Stimulated activated naive CD8-positive, alpha-beta T cell treated with anti-CD3 and anti-CD28 coated beads, Interleukin-15, Interleukin-2, amounts not matched to agents 100 U/mL and 50 U/mL, for 24 hours (primary cell): ENCODE data around the gene NELL1.

Experiments used
- ATAC-seq: fragments of 150-1000 bp; cut with Tn5 transposase; one replicate; pipeline ENCODE4 v1.10.0; 2021
- DNase-seq: peaks from one replicate; pipeline ENCODE4 v3.0.0; 2021

The NELL1 gene

DNA sequence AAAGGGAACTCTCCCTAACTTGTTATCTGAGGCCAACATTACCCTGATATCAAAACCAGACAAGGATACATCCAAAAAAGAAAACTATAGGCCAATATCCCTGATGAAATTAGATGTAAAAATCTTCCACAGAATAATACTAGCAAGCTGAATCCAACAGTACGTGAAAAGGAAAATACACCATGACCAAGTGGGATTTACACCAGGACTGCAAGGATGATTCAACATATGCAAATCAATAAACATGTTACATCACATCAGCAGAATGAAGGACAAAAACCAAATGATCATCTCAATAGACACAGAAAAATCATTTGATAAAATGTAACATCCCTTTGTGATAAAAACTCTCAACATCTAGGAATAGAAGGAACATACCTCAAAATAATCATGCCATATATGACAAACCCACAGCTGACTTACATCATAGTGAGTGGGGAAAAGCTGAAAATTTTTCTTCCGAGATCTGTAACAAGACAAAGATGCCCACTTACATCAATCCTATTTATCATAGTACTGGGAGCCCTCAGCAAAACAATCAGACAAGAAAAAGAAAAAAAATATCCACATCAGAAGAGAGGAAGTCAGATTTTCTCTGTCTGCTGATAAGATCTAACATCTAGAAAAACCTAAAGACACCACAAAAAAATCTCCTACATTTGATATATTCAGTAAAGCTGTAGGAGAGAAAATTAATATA lies 820.2 kb downstream of the NELL1 start:
- DNase-seq (no peak), ATAC-seq (no peak)

DNA sequence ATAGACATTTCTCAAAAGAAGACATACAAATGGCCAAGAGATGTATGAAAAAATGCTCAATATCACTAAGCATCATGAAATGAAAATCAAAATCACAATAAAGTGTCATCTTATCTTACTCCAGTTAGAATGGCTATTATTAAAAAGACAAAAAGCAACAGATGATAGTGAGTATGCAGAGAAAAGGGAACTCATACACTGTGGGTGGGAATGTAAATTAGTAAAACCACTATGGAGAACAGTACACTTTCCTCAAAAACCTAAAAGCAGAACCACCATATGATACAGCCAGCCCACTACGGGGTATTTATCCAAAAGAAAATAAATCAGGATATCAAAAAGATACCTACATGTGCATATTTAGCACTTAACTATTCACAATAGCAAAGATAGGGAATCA lies 823.5 kb downstream of the NELL1 start:
- DNase-seq (no peak), ATAC-seq (no peak)

DNA sequence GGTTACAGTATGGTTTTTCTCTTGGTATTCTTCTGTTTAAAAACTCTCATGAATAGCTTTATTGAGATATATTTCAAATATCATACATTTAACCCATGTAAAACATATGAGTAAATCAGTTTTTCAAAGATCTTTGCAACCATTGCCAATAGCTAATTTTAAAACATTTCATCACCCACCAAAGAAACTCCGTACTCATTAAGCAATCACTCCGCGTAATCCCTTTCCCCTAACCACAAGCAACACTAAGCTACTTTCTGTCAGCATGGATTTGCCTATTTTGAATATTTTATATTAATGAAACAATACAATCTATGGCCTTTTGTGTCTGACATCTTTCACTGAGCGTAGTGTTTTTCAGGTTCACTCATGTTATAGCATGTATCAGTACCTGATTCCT lies 825.6 kb downstream of the NELL1 start:
- DNase-seq: no peak

DNA sequence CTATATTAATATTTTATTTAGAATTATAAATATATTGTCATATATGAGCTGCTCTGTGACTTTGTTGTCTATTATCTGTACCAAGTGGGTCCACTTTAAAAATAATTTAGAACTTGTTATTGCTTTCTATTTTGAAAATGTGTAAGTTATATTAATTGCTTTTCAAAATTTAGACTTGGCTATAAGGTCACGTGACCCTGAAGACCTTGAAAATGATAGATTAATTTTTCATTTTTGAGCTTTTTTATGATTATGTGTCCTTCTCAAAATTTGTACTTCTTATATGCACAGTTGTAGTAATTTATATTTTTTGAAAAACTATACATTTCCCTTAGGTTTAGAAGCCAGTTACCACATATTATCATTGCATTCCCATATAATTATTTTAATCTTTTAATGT lies 826.5 kb downstream of the NELL1 start:
- ATAC-seq (no peak), DNase-seq (no peak)

More for the DNA sequence above, 825.6 kb downstream of the NELL1 start:
- ATAC-seq: no peak

DNA sequence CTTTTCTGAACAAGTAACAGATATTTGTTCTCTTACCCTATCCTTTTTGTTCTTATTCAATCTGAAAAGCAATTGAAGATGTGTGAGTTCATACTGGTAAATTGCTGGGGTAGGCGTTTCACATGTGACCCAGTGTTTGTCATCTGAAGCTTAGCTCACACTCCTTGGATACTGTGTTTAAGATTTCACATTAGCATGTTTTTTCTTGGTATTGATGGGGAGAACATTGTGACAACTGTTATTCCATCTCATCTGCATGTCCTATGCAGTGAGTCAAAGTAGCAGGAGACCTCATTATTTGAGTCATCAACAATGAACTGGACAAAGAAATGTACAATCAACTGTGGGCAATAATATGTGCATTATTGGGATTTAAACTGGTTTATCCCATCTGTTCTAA lies 831.9 kb downstream of the NELL1 start:
- no peak for DNase-seq
- no peak for ATAC-seq

DNA sequence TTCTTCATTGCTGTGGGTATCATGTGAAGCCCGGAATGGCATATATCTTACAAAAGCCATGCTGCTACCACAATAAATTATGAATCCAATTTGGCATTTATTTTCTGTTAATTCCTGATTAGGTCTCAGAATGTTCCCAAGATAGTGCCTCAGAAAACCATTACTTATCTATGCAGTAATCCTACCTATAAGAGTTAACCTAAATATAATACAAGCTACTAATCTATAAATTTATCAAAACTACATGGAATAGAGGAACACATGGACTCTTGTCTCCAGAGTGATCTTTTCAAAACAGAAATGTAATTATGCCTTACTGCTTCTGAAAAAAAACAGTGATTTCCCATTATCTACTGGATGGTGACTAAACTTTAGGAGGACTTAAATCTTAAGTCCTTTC lies 835.7 kb downstream of the NELL1 start:
- DNase-seq (no peak), ATAC-seq (no peak)

DNA sequence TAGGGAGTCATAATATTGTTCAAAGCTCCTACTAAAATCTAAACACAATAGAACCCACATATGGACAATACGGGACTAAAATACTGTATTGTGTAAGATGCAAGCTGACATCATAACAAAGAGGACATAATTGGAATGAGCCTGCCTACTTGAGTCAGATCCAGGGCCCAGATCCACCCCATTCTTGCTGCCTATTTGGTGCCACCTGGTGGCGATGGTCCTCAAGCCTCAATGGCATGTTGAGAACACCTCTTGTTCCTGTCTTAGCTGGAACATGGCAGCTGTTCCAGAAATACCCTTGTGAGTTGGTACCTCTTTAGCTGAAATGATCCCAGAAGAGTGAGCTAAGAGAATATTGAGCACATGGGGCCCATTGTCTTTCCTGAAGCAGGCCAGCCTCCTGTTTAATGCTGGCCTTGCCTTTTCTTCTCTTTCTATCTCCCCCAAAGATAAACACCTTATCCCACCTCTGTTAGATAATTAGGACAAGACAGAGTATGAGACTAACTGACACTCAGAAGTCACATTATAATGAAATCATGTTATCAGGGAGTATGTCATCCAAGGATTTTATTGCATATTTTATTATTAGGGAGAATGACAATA lies 842.6 kb downstream of the NELL1 start:
- ATAC-seq (peak; percentile 40), DNase-seq (peak; percentile 39)

DNA sequence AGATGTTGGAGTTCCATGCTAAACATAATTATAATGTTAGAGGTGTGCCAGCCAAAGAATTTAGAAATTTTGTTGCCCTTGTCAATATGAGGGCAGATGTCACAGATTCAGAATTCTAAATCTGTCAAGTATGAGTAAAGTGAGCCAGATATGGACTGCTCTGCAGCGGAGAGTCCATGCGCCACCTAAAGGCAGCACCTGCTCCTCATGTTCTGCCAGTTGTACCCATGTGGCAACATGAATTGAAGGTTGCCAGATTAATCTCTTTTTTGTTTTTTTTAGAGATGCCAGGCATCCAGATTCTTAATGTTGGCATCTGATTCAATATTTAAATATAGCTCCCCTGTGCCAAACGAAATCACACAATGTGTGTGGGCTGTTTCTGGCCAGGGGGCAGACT lies 844.9 kb downstream of the NELL1 start:
- DNase-seq (no peak), ATAC-seq (no peak)

DNA sequence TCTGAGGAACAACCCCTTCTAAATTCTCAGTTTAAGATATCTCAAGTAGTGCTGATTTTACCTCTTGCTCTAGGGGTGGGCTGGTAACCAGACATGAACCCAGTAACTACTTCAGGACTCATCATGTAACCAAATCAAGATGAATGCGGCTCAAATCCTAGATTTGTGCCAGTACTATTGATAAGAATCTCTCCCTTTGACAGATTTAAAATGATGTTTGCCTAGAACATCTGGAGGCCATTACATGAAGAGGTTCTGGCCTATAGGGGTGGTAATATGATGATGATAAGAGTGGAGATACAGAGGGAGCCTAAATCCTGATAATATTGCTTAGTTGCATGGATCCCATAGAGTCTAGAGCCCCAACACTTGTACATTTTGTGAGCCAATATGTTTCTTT lies 850.9 kb downstream of the NELL1 start:
- DNase-seq (no peak), ATAC-seq (no peak)

DNA sequence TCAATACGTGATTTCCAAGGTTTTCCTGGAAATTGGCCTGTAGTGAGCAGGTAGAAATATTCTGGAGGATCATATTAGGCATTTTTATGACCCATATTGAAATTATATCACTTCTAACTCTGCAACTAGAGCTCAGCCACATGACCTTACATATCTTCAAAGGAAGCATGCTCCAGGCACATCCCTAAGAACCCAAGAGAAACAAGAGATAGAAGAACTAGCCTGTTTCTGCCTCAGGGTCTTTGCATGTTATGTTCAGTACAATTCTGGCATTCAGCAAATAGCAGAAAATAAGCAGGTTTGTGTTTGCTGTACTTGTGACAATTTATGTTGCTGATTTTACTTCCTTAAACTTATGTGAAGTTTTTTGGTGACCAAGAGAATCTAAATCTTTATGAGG lies 859.8 kb downstream of the NELL1 start:
- no peak for ATAC-seq

DNA sequence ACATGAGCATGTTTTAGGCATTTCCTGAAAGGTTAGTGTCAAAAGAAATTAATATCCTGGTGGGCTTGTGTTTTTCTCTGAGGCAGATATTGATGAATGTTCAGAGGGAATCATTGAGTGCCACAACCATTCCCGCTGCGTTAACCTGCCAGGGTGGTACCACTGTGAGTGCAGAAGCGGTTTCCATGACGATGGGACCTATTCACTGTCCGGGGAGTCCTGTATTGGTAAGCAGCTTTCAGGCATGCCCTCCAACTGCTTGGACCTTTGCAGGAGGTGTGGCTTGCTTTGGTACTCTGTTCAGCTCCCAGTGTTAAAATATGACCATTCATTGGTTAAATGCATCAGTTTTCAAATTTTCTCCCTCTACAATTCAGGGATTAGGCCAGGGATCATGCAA lies 864.9 kb downstream of the NELL1 start:
- ATAC-seq (no peak), DNase-seq (no peak)

More for the DNA sequence above, 859.8 kb downstream of the NELL1 start:
- no peak for DNase-seq

DNA sequence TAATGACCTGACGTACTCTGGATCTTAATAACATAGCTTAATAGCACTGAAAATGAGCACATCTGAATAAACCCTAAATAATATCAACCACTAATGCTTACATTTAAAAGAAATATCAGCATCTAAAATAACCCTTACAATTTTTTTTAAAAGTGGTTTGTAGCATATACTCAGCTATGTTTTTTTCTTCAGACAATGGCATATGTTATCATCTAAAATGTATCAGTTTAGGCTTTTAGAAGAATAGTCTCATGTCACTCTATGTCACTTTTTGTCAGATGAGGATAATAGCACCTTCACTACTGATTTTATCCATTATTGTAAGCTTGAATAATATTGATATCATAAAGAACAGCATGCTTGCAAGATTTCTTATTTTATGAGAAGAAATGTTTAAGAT lies 868.6 kb downstream of the NELL1 start:
- DNase-seq: no peak
- no peak for ATAC-seq

DNA sequence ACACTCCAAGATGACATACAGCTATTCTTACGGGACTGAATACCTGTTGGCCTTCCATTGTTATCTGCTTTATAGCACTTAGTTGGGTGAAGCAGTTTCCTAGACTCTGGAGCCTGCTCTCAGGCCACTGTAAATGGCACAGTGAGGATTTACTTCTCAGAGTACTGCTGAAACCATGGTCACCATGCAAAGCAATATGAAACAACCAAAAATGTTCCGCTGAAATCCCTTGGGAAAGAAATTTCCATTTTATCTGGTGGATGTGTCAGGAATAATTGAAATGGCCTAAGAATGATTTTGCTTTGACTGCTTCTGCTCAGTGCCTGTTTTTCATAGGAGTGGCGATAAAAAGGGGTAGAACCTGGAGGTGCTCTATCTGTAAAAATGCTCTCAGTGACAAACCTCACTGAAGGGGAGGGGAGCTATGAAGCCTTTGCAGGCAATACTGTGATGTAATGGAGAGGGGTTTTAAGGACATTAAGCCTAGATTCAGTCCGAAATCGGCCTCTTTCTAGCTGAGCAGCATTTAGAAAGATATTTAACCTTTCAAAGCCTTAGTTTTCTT lies 871.9 kb downstream of the NELL1 start:
- ATAC-seq (no peak), DNase-seq (no peak)

DNA sequence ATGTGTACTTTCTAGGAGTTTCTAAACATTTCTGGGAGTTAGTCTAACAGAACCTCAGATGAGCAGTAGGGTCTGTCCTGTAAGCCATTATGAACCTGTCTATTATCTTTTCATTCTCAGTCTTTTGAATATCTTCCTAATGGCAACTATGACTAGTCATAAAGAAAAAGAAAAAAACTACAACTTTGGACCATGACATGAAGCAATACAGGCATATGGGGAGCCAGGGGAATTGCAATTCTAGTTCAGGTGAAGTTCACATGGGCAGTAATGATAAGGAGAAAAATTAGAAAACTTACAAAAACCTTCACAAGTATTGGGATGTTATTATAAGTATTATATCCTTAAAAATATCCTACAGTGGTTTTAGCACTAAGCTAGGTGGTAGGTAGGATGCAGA lies 874.5 kb downstream of the NELL1 start:
- ATAC-seq: no peak
- no peak for DNase-seq

DNA sequence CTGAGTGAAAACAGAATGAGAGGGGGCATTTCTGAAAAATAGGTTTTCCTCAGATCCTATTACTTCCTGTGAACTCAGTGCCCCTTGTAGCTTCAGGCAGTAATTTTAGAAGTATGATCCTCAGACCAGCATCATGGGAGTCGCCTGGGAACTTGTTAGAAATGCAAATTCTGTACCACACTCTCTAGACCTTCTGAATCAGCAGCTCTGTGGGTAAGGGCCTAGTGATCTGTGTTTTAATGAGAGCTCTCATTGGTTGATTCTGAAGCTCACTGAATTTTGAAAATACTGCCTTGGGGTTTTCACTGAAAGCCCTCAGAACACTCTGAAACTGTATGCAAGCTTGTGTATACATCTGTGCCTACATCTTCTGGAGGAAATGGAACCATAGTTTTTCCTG lies 876.3 kb downstream of the NELL1 start:
- ATAC-seq (no peak), DNase-seq (no peak)

DNA sequence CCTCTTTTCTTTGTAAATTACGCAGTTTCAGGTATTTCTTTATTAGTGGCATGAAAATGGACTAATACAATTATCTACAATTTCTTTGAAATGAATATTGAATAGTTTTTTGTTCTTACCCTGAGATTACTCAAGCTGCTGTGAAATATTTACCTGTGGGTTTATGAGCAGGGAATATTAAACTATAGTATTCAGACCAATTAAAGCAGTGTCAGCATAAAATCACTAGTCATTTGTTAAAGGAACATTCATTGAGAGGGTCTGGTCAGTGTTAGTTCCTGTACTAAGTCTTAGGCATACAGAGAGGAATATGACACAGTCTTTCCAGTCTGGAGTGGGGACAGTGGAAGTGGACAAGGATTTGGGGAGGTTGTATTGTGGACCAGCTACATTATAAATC lies 877.3 kb downstream of the NELL1 start:
- no peak for ATAC-seq
- no peak for DNase-seq

DNA sequence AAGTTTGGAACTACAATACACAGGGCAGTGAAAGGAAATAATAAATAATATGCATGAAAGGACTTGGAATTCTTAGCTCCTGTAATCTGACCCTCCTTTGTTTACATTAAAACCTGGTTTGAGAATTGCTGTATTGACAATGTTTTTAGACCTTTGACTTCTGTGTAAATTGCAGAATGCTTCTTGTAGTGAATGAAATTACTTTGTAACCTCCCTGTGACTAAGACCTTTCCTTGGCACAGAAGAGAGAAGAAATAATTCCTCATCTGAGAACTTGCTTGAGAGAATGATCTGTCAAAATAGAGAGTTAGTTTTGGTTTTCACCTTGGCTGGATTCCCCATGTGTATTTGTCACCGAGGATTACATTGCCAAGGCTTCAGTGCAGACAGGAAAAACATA lies 883.5 kb downstream of the NELL1 start:
- no peak for ATAC-seq
- DNase-seq: no peak

DNA sequence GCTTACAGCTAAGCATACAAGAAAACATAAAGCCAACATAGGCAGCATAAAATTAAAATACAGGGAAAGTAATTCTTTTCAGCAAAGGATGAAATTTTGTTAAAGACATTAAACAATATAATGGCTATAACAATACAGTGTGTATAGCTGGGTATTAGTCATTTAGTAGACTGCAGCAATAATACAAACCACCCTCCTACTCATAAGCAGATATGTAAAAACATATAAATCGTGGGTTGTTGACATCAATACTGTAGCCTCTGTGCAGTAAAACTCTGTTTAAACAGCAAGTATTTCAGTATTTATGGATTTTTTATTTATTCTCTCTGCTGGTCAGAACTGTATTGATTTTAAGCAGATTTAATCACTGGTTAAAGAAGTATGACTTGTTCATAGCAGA lies 884.4 kb downstream of the NELL1 start:
- ATAC-seq (no peak), DNase-seq (no peak)

DNA sequence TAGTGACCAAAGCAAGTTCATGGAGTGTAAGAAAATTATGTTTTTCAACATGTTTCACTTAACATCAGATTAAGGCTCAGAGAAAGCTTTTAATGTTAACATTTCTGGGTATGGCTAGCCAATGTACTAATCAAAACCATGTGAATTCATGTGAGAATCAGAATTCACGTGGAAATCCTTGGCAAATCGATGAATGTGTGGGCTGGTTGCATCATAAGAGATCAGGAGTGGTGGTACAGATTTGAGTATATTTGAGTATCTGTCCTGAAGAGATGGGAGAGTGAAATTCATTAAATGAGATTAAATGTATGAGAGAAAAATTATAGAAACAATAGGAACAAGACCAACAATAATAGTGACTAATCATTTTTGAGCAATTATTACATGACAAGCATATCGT lies 884.9 kb downstream of the NELL1 start:
- DNase-seq: no peak
- no peak for ATAC-seq

DNA sequence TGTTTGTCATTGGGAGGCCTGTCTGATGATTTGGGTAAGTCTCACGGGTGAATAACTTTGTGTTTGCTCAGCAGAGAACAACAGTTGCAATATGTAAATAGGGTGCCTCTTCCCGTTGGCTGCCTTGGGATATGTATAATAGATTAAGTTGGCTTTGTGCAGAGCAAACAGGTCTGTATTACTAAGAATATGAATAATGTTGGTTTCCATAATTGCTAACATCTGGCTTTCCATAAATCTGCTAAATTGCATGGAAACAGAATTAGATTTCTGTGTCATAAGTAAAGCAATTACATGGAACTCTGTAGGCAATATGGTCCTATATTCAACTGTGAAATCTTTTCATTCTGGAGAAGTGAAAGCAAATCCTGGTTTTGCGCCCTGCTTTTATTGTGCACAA lies 887.5 kb downstream of the NELL1 start:
- no peak for DNase-seq
- ATAC-seq: no peak

DNA sequence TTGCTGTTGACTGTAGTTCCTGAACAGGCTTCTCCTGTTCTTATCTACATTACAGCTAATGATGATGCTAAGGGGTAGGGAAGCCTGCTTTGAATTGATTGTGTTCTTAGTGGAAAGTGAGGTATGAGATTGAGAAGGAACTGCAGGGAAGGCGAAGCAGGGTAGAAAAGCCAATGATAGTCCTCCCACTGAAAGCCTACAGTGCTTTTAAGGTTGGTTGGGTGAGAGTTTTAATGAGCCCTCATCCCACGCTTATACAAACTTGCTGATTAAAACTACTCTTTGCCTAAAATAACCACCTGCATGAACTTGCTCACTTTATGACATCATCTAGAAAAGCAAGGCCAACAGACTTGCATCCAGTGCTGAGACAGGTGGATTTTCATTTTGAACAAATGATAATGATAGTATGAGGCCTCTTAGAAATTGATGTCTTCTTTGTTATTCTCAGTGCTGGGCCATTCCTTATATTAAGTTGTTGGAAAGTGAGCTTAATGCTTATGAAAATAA lies 891.1 kb downstream of the NELL1 start:
- ATAC-seq: no peak
- no peak for DNase-seq

DNA sequence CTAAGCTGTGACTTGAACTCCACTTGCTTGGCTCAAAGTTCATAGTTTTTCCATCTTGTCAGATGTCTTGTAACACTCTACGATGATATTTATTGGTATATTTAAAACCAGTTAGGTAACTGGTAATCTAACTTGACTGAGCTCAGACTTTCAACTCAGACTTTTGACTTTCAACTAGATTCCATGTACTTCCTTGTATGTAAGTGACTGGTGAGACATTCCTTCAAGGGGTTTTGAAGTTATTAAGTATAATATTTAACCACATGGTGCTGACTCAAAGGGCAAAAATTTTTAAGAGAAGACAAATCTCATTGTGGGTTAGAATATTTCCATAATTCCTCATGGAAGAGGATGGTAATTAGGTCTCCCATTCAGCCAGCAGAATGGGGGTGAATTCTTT lies 892.2 kb downstream of the NELL1 start:
- no peak for DNase-seq
- ATAC-seq: no peak

DNA sequence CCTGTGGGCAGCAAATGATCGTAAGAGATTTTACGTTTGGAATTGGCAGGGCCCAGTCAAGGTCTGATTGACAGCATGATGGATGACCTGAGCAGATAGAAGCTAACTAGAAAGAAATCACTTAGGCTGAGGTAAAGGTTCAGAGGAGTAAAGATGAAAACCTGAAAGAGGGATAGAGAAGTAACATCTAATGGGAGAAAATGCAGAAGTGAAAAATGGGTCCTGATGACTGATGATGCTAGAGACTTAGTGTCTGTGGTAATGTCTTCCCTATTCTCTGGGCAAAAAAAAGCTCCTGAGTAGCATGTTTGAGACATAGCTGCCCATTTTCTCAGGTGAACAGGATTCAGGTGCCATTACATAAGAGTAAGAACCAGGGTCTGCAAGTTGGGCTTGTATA lies 894.7 kb downstream of the NELL1 start:
- ATAC-seq: no peak

More for the DNA sequence above, 894.7 kb downstream of the NELL1 start:
- DNase-seq: no peak
